Activated gamma-delta T cell treated with Interleukin-2 at 50 U/mL for 16 hours (primary cell): ENCODE data around the gene ULK4.
"Not testable (repeated sequence)": the region's sequence is repeated elsewhere in the genome, so short reads cannot be mapped to it uniquely, and the experiment has no call there.

Experiments
- DNase-seq: peaks from one replicate; pipeline ENCODE4 v3.0.0-alpha.2; 2020

The ULK4 gene

GRCh38 chr3:41956574-41956973 lies 5.3 kb downstream of the ULK4 start:
- DNase-seq = no peak

- no peak for DNase-seq
Measured at GRCh38 chr3:41955192-41955591, 6.7 kb downstream of the ULK4 start.

GRCh38 chr3:41943311-41943843 lies 18.5 kb downstream of the ULK4 start:
- DNase-seq = no peak

- DNase-seq = no peak
Measured at GRCh38 chr3:41940393-41940792, 21.5 kb downstream of the ULK4 start.

- no peak for DNase-seq
Measured at GRCh38 chr3:41936384-41936783, 25.5 kb downstream of the ULK4 start.

- DNase-seq = no peak
Measured at GRCh38 chr3:41933154-41933676, 28.7 kb downstream of the ULK4 start.

- DNase-seq = no peak
Measured at GRCh38 chr3:41932464-41932863, 29.4 kb downstream of the ULK4 start.

- DNase-seq = no peak
Measured at GRCh38 chr3:41920406-41920965, 41.4 kb downstream of the ULK4 start.

- DNase-seq = no peak
Measured at GRCh38 chr3:41915353-41915752, 46.5 kb downstream of the ULK4 start.

GRCh38 chr3:41912280-41912679 lies 49.6 kb downstream of the ULK4 start:
- DNase-seq = no peak

GRCh38 chr3:41907330-41908073 lies 54.4 kb downstream of the ULK4 start:
- no peak for DNase-seq

GRCh38 chr3:41900265-41900664 lies 61.6 kb downstream of the ULK4 start:
- no peak for DNase-seq

GRCh38 chr3:41898631-41899030 lies 63.3 kb downstream of the ULK4 start:
- no peak for DNase-seq

GRCh38 chr3:41893977-41894376 lies 67.9 kb downstream of the ULK4 start:
- no peak for DNase-seq

GRCh38 chr3:41888368-41889076 lies 73.4 kb downstream of the ULK4 start:
- no peak for DNase-seq

GRCh38 chr3:41882956-41883355 lies 78.9 kb downstream of the ULK4 start:
- DNase-seq = no peak

- no peak for DNase-seq
Measured at GRCh38 chr3:41881233-41881821, 80.6 kb downstream of the ULK4 start.

GRCh38 chr3:41880387-41880786 lies 81.5 kb downstream of the ULK4 start:
- DNase-seq = no peak

- not testable (repeated sequence) for DNase-seq
Measured at GRCh38 chr3:41877741-41878140, 84.2 kb downstream of the ULK4 start.

GRCh38 chr3:41874022-41874421 lies 87.9 kb downstream of the ULK4 start:
- DNase-seq = no peak

- DNase-seq = no peak
Measured at GRCh38 chr3:41872157-41872556, 89.7 kb downstream of the ULK4 start.

- no peak for DNase-seq
Measured at GRCh38 chr3:41867533-41867932, 94.4 kb downstream of the ULK4 start.

- no peak for DNase-seq
Measured at GRCh38 chr3:41866298-41866697, 95.6 kb downstream of the ULK4 start.
